Ishikawa (cell line): ENCODE results near the gene INPP5K.

Source experiments
- CEBPB ChIP-seq: IDR thresholded peaks from 2 replicates; pipeline ENCODE4 v1.6.1; 2012
- CREB1 ChIP-seq: IDR thresholded peaks from 2 replicates; pipeline ENCODE4 v1.6.1; 2012; ENCODE audit warnings: low read depth
- EGR1 ChIP-seq: IDR thresholded peaks from 2 replicates; pipeline ENCODE4 v1.6.1; 2012
- EP300 ChIP-seq: IDR thresholded peaks from 2 replicates; pipeline ENCODE4 v1.6.1; 2012; ENCODE audit warnings: borderline replicate concordance
- FOXM1 ChIP-seq: IDR thresholded peaks from 2 replicates; pipeline ENCODE4 v1.6.1; 2012; ENCODE audit warnings: low read depth, borderline replicate concordance
- NFIC ChIP-seq: IDR thresholded peaks from 2 replicates; pipeline ENCODE4 v1.6.1; 2012
- RAD21 ChIP-seq: IDR thresholded peaks from 2 replicates; pipeline ENCODE4 v1.6.1; 2012; ENCODE audit warnings: low read depth
- TAF1 ChIP-seq: IDR thresholded peaks from 2 replicates; pipeline ENCODE4 v1.6.1; 2012; ENCODE audit warnings: low read depth, mild to moderate bottlenecking
- TCF12 ChIP-seq: IDR thresholded peaks from 2 replicates; pipeline ENCODE4 v1.6.1; 2012; ENCODE audit warnings: low read depth
- TEAD4 ChIP-seq: IDR thresholded peaks from 2 replicates; pipeline ENCODE4 v1.6.1; 2012
- YY1 ChIP-seq: IDR thresholded peaks from 2 replicates; pipeline ENCODE4 v1.6.1; 2012; ENCODE audit warnings: low read depth
- ZBTB7A ChIP-seq: IDR thresholded peaks from 2 replicates; pipeline ENCODE4 v1.6.1; 2012; ENCODE audit warnings: low read depth
- TF ChIP-seq, protein P1 (sequence below): IDR thresholded peaks from 2 replicates; pipeline ENCODE4 v1.6.1; 2012; ENCODE audit warnings: low read depth, mild to moderate bottlenecking
- TF ChIP-seq, protein P2 (sequence below): IDR thresholded peaks from 2 replicates; pipeline ENCODE4 v1.6.1; 2012
- TF ChIP-seq, protein P3 (sequence below): IDR thresholded peaks from 2 replicates; pipeline ENCODE4 v1.6.1; 2012

INPP5K gene

DNA sequence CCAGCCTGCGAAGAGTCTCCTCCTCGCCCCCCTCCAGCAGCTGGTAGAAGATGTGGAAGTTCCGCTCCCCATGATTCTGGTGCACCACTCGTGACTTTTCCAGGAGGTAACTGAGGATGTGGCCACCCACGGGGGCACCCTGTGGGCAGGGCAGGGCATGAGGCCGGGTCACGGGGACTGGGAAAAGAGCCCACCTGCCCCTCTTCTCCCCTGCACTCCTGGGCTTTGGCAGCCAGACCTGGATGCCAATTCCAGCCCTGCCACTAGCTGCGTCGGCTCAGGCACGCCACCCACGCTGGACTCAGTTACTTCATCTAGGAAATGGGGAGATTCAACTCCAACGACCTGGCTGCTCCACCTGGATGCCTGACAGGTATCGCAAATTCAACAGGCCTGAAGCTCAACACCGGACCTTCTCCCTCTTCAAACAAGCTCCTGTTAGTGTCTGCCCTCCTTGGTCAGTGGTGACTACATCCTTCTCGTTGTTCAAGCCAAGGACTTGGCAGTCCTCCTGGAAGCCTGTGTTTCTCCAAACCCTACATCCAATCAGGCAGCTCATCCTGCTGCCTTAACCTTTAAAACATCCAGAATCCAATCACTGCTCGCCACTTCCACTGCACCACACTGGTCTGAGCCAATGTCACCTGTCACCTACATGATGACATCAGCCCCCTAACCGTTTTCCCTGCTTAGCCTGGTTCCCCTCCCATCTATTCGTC, 35.5 kb downstream of the INPP5K start:
- TF ChIP-seq RAD21 (no peak), EP300 (no peak), TAF1 (no peak), EGR1 (no peak), CREB1 (no peak), NFIC (no peak), YY1 (no peak), ZBTB7A (no peak), TEAD4 (no peak)
- TF ChIP-seq, protein P1, sequence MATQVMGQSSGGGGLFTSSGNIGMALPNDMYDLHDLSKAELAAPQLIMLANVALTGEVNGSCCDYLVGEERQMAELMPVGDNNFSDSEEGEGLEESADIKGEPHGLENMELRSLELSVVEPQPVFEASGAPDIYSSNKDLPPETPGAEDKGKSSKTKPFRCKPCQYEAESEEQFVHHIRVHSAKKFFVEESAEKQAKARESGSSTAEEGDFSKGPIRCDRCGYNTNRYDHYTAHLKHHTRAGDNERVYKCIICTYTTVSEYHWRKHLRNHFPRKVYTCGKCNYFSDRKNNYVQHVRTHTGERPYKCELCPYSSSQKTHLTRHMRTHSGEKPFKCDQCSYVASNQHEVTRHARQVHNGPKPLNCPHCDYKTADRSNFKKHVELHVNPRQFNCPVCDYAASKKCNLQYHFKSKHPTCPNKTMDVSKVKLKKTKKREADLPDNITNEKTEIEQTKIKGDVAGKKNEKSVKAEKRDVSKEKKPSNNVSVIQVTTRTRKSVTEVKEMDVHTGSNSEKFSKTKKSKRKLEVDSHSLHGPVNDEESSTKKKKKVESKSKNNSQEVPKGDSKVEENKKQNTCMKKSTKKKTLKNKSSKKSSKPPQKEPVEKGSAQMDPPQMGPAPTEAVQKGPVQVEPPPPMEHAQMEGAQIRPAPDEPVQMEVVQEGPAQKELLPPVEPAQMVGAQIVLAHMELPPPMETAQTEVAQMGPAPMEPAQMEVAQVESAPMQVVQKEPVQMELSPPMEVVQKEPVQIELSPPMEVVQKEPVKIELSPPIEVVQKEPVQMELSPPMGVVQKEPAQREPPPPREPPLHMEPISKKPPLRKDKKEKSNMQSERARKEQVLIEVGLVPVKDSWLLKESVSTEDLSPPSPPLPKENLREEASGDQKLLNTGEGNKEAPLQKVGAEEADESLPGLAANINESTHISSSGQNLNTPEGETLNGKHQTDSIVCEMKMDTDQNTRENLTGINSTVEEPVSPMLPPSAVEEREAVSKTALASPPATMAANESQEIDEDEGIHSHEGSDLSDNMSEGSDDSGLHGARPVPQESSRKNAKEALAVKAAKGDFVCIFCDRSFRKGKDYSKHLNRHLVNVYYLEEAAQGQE: no peak
- TF ChIP-seq, protein P2, sequence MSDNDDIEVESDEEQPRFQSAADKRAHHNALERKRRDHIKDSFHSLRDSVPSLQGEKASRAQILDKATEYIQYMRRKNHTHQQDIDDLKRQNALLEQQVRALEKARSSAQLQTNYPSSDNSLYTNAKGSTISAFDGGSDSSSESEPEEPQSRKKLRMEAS: no peak
- TF ChIP-seq, protein P3, sequence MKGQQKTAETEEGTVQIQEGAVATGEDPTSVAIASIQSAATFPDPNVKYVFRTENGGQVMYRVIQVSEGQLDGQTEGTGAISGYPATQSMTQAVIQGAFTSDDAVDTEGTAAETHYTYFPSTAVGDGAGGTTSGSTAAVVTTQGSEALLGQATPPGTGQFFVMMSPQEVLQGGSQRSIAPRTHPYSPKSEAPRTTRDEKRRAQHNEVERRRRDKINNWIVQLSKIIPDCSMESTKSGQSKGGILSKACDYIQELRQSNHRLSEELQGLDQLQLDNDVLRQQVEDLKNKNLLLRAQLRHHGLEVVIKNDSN: no peak

DNA sequence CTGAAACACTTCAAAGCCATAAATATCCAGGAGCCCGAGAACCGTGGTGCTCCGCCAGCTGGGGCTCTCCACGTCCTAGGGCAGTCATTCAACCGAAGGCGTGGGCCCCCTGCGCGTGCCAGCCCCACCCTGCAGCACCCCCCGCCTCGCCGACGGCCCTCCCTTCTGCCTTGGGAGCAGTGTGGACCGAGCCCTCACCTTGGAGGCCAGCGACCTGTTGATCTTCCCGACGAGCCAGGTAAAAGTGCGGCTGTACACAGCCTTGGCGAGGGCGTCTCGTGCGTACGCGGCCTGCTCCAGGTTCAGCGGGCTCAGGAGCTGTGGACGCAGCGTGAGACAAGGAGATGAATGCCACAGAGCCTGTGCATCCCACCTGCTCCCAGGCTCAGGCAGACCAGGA, 38.0 kb downstream of the INPP5K start:
- TF ChIP-seq NFIC (no peak), CREB1 (no peak), TCF12 (no peak), ZBTB7A (no peak), FOXM1 (no peak), RAD21 (no peak)
- TF ChIP-seq, protein P2: no peak
- TF ChIP-seq, protein P3: no peak
- TF ChIP-seq, protein P1: no peak

DNA sequence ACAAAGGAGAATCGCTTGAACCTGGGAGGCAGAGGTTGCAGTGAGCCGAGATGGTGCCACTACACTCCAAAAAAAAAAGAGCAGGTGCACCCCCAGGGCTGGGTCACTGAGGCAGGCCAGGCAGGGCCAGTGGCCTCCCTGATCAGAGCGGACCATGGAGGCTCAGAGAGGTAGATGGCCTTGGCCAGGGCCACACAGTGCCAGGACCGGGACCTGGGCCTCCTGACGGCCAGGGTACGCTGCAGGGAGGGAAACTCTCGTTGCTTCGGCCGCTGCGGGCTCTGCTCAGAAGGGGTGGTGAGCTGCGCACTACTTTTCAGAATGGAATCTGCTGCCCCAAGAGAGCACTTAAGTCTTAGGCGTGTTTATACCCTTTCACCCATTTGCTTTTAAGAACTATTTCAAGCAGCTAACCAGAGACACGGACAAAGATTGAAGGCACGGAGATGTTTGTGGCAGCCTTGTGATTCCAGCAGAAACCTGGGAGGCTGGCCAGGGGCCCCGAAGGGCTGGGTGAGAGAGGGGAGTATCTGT, 41.0 kb downstream of the INPP5K start:
- no peak for TF ChIP-seq EP300
- no peak for TF ChIP-seq FOXM1
- TF ChIP-seq, protein P3: no peak
- TF ChIP-seq, protein P2: no peak

DNA sequence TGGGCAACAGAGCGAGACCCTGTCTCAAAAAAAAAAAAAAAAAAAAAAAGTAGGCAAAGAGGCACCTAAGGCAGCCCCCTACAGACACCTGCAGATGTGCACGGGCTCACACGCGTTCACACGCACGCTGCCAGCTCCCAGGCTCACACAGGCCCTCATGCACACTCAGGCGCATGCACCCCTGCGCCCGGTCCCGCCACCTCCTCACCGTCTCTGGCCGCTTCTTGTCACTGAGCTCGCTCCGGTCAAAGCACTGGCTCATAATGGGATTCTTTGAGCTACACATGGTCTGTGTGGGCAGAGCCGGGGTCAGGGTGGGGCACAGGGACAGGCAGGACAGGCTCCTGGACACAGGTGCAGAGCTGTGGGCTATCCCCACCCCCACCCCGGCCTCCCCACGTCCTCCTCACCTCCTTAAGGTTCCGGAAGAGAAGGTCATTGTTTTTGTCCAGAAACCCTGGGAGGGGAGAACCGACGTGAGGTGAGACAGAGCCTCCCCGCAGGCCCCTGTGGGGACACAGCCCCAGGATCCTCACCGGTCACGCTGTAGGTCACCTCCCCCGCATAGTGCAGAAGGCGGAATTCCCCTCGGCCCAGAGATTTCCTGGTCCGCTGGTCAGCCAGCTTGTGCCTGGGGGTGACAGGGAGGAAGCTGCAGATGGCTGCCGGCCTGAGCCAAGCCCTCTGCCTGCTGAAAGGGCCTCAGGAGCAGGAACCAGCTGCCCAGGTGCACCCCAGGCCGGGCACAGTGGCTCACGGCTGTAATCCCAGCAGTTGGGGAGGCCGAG, 41.8 kb downstream of the INPP5K start:
- TF ChIP-seq FOXM1: no peak
- TF ChIP-seq TCF12: no peak
- TF ChIP-seq, protein P3: no peak
- TF ChIP-seq, protein P2: no peak
- no peak for TF ChIP-seq EP300
- TF ChIP-seq NFIC: no peak

DNA sequence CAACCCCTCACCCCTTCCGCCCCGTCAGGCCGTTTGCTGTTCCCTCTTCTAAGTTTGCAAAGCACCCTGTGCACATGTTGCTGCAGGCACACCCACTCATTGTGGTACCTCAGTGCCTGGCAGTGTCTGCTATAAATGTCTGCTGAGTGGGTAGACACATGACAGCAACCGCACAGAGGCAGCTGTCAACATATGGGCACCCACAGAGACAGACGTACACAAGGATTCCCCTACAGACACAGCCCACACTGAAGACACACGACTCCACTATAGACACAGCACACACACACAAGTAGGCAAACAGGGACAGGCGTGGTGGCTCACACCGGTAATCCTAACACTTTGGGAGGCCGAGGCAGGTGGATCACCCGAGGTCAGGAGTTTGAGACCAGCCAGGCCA, 42.6 kb downstream of the INPP5K start:
- TF ChIP-seq RAD21 (no peak), EGR1 (no peak), EP300 (no peak), CREB1 (no peak), NFIC (no peak), TEAD4 (no peak), TAF1 (no peak), TCF12 (no peak), CEBPB (no peak), ZBTB7A (no peak), YY1 (no peak), FOXM1 (no peak)
- TF ChIP-seq, protein P1: no peak
- TF ChIP-seq, protein P2: no peak
- TF ChIP-seq, protein P3: no peak
